GM18868 (cell line): ENCODE data around the gene EVA1A.

Source experiments
- ATAC-seq: cut with Tn5 transposase; IDR thresholded peaks from one replicate; pipeline ENCODE4 v1.9.1; 2021; ENCODE audit warnings: mild to moderate bottlenecking, moderate library complexity; ENCODE audit not compliant: unreplicated experiment

EVA1A gene

GRCh38 chr2:75560768-75561565 lies at the start of gene EVA1A:
EVA1A (minus strand) TSS chr2:75560939; CDS start chr2:75518140, 42,799 bp downstream.
- peak; percentile 42 for ATAC-seq

GRCh38 chr2:75609937-75610508 lies 49.3 kb upstream of the EVA1A start:
- ATAC-seq: no peak

DNA sequence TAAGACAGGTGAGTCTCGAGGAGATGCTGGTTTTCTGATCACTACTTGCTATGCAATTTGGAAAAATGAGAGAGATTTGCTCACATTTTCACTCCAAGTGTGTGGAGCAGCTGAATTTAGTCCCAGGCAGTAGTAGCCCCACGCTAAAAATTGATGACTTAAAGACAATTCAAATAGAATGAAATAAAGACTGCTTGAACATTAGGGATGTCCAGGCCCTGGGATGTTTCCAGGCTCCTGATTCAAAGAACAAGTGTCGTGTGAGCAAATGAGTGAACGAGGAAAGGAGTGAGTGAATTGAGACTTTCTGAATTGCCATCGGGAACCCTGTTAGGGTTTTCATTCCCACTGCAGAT lies 48.6 kb upstream of the EVA1A start:
- no peak for ATAC-seq

DNA sequence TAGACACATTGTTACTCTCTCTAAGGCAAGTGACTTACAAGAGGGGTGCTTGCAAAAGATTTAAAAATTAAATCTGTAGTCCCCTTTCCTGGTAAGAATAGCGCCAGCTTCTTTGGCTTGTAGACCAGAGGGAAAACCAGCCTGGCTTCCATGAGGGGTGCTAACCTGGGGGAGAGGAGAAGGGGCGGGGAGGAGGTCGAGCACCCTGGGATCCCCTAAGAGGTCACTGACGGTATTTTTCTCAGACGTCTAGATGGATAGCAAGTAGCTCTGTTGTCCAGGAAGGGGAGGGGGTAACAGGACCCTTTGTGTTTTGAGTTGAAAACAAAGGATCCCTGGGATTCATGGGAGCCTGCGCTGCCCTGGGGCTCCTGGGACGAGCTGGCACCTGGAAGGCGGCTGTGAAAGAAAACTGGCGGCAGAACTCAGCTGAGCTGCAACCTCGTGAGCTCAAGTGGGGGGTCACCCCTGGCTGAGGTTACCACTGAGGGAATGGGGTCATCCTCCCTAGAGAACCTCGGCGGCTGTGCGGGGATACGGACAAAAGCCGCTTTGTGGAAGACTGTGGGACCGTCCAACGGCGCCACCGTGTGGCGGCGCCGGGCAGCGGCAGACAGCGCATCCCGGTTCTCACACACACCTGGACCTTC lies 48.1 kb upstream of the EVA1A start:
- peak; percentile 67 for ATAC-seq

DNA sequence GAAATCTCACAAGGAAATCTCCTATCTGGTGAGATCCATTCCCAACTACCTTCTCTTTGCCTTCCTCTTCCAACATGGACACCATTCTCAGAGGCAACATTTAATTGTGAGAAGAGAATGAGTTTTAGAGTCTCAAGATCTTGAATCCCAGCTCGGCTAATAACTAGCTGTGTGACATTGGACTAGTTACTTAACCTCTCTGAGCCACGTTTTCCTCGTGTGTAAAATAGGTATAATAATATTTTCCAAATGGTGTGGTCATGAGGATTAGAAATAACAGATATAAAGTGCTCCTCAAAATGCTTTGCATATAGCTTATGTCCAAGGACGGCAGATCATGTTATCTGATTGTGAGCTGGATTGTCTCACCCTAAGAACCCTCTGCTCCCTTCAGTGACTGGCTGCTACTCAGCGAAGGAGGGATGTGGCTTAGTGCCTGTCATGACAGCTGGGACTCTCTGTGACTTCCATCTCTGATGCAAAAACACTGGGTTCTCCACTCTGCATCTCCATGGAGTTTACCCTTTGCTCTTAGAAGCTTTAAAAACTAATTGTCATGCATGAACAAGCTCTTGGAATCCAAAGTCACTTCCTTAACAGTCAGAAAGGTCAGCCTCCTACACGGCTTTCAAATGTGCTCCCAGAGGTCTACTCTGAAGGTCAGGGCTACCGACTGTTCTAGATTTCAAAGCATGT lies 47.4 kb upstream of the EVA1A start:
- ATAC-seq: no peak

DNA sequence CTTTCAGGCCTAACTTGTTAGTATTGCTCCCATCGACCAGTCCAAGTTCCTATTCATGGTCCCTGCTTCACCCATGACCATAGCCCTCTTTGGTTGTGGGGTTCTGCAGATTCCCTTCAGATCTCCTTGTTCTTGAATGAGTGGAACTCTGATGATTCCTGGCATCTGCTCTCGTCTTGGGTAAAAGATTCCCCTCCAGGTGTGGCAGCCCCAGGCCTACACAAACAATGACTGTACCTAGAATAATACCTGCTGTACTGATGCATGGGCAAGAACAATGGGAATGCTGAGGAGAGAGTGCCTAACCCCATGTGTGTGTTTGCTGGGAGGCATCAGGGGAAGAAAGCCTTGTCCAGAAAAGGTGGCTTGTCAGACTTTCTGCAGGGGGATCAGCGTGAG lies 46.7 kb upstream of the EVA1A start:
- no peak for ATAC-seq

- no peak for ATAC-seq
Observed at GRCh38 chr2:75606761-75607399, 46.1 kb upstream of the EVA1A start.

DNA sequence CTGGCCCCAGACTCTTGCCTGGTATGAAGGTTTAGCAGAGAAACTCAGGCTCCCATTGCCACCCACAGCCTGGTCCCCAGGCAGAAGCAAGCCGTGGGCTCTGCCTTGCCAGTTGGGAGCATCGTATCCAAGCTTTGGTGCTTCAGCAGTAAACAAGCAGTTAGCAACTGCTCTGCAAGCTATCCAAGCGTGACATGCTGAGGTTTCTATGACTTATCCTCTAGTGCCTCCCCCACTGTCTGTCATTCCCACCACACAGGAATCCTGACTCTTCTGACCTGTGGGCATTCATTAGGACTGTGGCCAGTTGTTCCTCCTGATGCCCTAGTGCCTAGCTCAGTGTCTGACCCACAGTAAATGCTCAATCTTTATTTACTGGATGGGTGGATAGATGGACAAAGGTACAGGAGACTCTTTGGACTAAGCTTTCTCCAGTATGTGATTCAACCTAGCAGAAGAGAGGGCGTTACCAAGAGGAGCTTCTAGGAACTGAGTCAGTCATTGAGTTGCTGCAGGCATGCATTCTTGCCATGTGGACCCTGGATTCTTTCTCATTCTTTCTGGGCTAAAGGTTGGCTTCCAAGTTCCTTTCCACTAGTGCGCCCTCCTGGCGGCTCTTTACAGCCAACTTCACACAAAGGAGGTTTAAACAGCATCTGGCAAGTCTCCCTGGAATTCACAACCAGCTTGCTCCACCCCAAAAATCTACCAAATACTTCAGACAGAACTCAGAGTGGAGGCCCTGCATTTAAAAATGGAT lies 45.2 kb upstream of the EVA1A start:
- no peak for ATAC-seq

GRCh38 chr2:75604484-75604883 lies 43.7 kb upstream of the EVA1A start:
- ATAC-seq: no peak

- no peak for ATAC-seq
Observed at GRCh38 chr2:75603477-75603876, 42.7 kb upstream of the EVA1A start.

DNA sequence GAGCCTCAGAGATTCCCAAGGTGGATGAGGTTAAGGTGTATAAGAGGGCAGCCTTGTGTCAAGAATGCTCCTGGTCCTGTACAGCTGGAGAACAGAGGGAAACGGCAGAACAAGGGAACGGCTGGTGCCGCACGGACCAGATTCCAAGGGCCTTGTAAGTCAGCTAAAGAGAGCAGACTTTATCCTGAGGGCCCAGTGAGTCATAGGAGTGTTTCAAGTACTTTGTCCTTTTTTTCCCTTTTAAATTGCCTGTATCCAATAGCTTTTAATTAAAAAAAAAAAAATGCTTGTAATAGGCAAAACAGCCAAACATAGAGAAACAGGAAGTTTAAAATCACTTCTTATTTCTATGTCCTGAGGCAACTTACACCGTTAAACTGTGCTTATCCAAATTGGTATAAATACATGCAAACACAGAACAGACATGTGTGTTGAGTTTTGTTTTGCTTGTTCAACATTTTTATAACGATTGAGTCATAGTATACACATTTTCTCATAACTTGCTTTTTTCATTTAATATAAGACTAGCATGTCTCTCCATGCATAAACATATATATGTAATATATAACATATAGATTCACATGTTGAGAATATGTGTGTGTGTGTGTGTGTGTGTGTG lies 42.1 kb upstream of the EVA1A start:
- ATAC-seq: no peak

- peak; percentile 38 for ATAC-seq
Observed at GRCh38 chr2:75600461-75601011, 39.8 kb upstream of the EVA1A start.

GRCh38 chr2:75598589-75599155 lies 37.9 kb upstream of the EVA1A start:
- ATAC-seq: no peak

DNA sequence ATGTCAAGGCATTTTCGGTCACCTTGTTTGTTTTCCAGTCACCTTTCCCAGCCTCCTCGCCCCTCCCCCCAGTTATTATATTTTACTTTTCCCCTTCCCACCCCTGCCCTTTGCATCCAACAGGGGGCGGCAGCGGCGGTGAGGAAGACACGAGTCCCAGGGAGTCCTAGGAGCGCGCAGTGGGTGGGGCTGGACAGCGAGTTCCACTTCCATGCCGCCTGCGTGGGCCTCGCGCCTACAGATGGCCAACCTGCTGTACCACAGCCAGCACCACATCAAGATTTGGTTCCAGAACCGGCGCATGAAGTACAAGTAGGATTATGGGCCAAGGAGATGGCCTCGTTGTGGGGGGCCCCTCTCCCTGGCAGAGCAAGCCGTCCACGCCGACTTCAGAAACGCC lies 37.2 kb upstream of the EVA1A start:
- ATAC-seq: no peak

DNA sequence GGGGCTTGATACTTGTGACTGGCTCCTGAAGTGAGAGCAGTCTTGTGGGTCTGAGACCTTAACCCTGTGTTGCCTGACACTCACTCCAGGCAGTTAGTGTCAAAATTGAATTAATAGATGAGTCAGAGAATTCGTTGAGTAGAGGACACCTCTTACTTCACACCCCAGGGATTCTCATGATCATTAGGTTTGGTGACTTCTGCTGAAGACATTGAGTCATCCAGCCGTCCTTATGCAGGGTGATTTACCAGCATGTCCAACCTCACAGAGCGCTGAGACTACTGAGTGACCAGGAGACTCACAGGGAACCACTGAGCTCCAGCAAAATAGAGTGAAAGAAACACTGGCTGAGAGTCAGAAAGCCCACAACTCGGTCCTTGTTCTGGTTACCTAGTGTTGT lies 36.0 kb upstream of the EVA1A start:
- no peak for ATAC-seq

GRCh38 chr2:75595541-75596395 lies 35.0 kb upstream of the EVA1A start:
- ATAC-seq: no peak

DNA sequence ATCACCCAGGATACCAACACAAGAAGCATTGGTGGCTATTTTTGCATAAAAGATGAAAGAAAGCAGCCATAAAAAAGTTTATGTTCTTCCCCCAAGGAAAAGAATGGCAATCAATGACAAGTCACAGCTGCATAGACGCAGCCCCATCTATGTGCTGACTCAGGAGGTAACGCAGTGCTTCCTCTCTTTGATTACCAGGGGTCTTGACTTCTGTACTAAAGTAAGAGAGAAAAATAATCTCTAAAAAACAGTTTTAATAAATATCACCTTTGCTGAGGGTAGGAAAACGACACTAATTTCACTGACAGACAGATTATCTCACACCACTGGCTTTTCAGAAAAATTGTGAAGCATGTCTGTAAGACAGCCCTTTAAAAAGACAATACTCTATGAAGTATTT lies 33.9 kb upstream of the EVA1A start:
- ATAC-seq: no peak

DNA sequence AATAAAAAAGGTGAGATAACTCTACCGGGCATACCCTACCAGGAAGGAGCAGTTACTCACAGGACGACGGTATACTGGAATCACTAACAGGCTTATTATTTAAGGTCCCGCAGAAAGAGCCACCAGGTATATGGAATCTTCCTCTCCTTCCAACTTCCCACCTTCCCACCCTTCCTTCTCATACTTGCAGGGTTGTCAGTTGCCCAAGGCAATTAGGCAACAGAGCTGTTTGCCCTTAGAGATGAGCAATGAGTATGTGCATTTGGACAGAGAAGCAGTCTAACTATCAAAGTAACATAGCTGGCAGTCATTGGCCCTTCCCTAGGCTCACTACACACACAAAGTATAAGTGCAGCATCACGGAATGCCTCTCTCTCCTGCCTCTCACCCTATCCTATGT lies 32.1 kb upstream of the EVA1A start:
- no peak for ATAC-seq
